Activated CD8-positive, alpha-beta memory T cell treated with anti-CD3 and anti-CD28 coated beads for 1 hour (primary cell): Measurements from ENCODE around the gene NCAM1.

Source experiments
- DNase-seq, 2 donors: peaks; one replicate each; pipeline ENCODE4 v3.0.0-alpha.2; 2020; ENCODE audit warnings: low read depth in 1 of 2; ENCODE audit errors: extremely low read depth in 1 of 2

NCAM1 gene

DNA sequence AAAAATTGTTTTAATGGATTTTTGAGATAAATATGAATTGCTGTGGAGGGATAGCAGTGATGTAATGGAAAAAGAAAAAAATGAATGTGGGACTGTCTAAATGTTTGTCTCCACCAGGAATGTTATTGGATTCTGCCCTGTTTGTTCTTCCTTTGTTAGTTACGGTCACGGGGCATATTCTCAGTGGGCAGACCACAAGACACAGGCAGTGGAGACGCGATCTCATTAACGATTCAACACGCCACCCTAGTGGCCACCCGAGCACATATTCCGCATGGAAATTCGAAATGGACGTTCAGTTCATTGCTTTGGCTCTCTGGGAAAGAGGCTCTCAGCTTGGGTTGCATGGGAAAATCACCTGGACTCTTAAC, 201.4 kb downstream of the NCAM1 start:
- no peak for DNase-seq

DNA sequence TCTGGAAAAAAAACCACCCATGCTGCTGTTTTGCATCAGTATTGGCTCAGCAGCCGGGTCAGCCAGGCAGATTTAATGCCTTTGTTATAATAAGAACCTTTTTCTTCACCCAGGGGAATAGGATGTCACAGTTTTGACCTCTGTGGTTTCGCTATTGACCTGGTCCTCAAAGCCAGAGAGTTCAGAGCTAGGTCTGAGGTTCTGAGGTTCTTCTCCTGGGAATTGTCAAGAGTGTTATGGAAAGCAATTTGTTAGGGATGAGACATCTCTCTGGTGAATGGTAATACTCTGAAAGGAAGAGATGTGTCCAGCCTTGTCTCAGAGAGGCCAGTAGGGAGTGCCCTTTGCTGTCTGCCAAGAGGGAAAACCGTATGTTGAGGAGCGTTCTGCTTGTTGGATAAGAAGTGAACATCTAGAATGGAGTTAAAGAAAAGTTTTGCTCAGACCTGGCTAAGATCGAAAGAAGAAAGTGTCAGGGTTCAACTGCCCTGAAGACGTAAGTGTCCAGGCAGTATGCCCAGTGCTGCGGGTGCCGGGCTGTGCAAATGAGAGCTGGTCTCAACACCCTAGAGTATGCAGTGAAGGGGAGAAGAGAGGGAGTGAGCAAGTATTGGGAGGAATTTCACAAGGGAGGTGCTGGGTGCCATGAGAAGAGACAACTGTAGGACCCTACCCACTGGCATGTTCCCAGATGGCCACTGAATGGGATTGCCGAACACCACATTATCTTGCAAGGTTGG, 202.2 kb downstream of the NCAM1 start:
- DNase-seq: no peak

DNA sequence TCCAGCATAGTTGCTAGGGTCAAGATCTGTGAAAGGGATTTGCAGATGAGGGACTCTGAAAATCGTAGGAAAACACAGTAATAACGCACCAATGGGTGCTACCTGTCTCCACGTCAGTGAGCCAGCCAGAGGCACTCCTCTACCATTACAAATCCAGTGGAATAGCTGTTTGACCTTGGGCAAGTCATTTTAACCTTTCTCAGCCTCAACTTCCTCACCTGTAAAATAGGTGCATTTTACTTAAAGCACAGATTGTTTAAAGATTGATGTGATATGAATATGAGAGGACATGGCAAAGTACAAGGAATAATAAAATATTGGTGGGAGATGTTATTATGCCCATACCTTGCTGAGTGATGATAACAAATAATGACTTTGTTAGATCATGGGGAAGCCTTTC, 205.1 kb downstream of the NCAM1 start:
- no peak for DNase-seq

DNA sequence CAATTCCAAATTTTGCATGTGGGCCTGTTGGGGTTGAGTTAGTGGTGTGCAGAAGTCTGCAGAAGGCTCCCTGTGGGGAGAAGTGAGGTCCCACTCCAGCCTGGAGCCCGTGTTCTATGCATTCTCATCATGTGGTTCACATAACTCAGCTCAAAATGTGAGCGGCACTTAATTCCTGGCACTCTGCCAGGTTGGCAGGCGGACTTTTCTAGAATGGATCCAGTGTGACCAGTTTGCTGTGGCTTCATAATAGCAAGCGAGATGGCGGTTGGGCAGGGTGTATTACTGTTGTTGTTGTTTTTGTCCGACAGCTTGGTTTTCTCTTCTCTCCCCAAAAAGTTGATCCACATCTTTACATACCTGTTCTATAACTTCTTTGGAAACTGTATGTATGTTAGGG, 206.4 kb downstream of the NCAM1 start:
- DNase-seq: no peak

DNA sequence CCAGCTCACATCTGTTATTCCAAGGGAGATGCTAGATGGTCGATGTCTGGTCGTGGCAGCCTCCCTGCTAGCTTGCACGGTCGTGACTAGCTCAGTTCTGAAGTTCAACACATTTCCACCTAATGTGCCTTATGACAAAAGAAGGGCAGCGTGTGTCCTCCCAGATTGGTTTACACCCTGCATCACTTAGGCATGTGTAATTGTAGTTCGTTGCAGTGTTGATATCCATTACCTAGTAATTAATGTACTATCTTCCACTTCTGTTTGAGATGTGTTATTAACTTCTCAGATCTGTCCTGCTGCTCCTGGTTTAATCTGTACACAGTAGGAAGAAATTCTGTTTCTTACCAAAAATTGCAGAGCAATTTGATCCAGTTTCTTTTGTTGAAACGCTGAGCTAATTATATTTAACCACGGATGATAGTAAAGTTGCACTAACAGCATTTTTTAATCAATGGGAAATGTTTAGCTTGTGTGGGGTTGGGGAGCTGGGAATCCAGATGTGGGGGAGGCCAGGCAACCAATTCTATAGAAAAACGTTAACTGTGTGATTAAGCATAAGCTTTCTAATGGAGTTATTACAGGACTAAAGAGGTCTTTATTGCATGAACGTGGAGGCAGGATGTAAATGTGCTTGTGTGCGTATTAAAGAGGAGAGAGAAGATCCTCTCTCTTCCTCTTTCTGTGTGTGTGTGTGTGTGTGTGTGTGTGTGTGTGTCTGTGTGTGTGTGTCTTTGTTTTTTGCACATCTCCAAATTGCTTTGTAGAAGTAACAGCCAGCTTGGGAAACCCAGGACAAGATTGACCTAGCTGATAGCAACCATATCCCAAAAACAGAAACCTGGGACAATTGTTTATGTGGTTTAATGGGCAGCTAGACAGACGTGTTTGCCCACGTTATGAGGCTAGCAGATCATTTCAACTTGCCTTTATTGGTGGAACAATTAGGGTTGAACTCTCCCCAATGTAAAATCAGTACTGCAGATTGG, 207.4 kb downstream of the NCAM1 start:
- no peak for DNase-seq

DNA sequence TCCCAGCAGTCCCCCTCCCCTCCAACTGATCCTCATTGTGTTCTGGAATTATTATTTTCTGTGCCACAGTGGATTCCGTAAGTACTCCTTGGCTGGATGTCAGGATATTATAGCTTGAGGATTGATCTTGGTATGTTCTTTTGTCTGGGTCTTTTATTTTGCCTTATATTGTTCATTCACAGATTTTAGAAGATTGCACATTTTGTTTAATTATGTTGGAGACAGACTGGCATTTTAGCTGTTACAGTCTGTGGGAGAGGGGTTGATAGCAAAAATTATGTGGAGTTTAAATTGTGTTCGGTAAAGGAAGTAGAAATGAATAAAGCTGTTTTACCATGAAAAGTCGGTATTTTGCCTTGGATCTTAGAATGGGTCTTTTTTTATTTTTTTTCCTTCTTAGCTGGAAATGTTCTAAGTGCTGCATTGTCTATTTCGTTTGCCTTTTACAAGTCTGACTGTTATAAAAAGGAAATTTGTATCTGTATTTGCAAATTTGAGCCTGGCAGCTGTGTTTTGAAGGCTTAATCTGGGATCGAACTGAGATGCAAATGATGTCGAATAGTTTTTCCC, 211.2 kb downstream of the NCAM1 start:
- no peak for DNase-seq

DNA sequence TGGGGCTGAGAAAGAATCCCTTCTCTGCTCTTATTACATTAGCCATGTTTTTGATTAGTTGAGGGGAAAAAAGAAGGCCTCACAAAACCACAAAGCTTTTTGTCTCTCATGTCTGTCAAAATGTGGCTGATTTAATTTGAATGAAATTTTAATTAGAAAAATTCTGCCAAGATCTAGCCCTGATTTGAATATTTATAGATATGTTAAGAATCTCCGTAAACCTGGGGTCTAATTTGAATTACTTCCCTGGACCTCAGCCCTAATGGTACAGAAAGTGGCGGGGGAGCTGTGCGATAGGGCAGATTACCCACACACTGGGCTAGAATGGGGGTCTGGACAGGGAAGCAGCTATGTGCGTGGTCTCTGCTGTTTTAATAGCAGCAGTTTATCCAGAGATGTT, 211.9 kb downstream of the NCAM1 start:
- DNase-seq: no peak

DNA sequence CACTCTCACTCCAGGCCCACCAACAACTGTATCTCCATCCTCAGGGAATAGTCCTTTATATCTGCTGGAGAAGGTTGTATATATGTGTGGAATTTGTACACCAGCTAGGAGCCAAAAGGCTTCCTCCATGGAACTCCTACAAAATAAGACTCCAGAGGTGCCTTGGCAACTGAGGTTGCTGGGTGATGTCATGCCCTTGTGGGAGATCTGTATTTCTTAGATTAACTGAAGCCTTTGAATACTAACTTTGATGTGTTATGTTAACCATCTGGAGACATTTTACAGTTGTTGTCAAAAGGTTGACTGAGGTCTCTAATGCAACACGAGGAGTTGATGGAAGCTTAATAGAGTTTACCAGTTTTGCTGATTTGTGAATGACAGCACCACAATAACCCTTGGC, 213.7 kb downstream of the NCAM1 start:
- DNase-seq: no peak

DNA sequence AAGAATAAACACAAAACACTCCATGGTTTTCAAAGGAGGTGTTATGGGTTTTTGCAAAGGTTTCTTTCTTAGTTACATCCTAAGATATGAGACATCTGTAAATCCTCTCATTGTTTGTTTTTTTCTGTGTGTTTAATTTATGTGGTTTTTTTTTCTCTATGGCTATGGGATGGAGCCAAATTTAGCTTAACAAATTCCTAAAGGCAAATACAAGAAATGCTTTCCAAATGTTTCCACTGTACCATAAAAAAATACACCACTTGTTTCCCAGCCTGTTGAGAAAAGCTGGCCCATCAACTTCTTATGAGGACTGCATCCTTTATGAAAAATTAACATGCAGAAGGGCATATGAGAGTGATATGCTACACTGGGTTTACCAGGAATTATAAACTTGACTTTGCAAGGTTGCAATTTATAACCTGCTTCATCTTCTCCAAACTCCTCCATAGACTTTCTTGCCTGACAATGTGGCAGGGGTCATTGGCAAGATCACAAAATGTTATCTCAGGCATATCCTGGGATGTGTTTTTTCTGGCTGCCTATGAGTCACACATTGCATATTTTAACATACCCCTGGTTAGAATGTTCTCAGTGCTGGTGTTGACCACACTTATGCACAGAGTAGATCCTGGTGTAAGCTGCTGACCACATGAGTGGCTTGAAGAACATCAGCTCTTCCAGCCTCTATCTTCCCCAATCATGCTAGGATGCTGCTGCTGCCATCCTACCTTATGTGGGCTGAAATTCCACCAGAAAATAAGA, 215.6 kb downstream of the NCAM1 start:
- no peak for DNase-seq

DNA sequence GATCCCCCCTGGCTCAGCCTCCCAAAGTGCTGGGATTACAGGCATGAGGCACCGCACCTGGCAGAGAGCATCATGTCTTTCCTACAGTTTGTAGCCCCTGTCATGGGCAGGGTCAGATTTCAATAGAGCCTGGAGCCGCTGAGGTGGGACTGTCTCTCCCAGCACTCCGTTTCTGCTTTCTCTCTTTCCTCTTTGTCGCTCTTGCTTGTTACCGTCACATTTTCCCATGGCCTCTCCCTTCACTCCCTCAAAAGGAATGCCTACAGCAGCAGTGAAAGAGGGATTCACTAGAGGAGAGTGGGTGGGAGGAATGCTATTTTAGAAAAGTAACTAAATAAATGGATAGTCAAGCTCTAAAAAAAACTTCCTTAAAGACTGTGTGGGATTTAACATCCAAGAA, 216.5 kb downstream of the NCAM1 start:
- DNase-seq: no peak

DNA sequence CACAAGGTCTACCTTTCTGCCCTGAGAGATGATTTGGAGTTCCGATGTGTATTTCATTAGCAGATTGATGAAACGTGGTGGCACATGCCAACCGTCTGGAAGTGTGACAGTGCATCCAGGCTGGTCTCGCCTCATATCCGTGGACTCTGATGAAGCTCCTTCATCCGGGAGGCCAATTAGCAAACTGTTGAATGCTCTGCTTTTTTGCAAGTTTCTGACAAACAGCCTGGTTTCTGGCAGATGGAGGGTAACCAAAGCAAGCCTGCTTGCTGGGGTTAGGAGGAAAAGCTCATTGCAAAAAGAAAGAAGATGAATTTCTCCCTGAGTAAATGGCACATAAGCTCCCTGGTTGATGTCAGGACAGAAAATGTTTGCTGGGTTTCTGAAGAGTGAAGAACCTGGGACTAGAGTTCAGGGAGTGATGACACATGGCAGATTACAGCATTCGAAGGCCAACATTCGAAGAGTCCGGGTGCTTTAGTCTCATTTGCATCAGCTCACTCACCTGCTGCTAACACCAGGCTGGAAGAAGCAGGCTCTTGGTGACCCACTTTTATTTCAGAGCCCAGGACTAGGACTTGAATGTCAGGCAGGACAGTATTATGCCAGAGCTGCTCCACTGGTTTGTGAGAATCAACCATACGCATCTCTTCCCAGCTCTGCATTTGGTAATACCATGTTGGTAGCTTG, 217.3 kb downstream of the NCAM1 start:
- DNase-seq: no peak

DNA sequence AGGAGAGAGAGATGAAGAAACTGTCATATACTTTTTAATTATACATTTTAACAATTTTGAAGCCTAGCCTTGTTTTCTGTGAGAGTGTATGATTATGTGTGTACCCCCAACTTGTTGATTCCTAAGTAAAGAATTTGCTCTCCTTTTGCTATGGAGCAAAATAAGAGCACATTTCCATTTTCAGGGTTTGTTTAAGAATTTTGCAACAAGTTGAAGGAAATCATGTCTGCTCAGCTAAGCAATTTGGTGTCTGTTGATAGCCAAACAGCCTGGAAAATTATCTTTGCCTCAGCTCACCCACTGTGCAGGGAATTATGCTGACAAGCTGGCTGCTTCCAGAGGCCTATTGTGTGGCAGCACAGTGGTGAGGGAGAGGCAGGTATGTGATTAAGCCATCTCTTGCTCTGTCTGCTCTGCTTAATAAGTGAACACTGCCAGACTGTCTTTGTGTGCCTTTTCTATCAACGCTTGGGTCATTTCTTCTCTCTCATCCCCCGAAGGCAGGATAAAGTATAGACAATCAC, 218.0 kb downstream of the NCAM1 start:
- no peak for DNase-seq

DNA sequence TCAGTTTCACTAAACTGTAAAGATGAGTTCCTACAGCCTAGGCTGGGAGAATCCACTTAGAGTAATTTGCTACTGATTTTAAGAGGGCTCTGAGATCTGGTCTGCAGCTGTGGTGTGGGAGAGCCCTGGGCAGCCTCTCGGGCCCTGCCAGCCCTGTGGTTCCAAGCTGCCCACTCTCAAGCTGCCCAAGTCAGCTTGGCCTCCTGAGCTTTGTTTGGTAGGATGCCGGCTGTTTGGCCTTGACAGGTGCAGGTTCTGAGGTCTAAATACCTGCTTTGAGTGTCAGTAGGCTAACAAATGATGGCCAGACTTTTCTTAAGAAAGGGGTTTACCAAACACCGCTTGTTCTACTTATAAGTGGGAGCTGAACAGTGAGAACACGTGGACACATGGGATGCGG, 219.9 kb downstream of the NCAM1 start:
- no peak for DNase-seq

DNA sequence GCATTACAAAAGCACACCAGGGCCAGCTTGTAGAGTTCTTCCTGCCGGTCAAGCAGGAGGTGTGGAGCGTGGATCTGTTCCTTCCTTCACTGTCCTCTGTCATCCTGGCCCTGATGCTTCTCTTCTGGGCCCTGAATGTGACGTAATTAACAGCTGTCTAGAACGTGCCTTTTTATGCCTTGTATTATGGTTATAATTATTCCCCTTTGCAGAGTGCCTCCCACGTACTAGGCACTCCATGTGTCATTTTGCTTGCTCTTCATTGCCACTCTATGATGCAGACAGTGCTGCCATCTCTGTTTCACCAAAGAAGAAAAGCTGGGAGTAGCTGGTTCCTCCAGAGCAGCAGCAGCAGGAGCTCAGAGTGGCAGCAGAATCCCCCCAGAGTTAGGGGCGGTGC, 221.1 kb downstream of the NCAM1 start:
- no peak for DNase-seq

DNA sequence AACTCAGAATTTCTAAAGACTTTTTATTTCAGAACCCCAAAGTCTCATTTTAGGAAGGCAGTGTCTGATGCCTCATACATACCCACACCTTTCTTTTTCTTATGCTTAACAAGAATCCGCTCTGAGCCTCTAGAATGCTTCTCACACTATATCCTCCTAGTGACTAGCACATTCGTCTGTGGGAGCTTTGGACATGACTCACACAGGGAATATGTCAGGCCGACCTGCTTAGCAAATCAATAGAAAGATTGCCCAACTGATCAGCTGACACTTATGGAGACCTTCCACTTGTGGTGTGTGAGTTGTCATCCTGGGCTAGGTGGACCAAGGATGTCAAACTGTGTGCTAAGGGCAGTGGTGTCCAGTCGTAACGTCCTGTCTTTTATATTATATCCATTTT, 223.3 kb downstream of the NCAM1 start:
- no peak for DNase-seq

DNA sequence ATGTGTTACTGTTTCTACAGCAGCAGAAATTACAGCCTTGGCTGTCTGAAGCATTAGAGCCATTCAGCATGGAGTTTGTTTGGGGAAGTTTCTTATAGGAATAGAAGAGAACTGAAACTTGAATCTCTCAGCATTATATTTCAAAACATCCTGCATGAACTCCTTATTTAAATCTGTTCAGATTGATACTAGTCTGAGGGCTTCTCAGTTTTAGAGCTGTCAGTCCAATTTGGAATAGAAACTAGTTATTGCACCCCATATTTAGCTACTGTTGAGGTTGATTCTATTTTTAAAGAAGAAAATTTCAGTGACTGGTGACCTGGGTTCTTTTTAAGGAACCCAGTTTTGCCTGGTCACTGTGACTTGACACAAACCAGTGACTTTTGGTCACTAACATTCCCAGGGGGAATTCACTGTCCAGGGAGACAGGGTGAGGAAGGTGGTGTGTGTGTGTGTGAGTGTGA, 227.2 kb downstream of the NCAM1 start:
- DNase-seq: no peak

DNA sequence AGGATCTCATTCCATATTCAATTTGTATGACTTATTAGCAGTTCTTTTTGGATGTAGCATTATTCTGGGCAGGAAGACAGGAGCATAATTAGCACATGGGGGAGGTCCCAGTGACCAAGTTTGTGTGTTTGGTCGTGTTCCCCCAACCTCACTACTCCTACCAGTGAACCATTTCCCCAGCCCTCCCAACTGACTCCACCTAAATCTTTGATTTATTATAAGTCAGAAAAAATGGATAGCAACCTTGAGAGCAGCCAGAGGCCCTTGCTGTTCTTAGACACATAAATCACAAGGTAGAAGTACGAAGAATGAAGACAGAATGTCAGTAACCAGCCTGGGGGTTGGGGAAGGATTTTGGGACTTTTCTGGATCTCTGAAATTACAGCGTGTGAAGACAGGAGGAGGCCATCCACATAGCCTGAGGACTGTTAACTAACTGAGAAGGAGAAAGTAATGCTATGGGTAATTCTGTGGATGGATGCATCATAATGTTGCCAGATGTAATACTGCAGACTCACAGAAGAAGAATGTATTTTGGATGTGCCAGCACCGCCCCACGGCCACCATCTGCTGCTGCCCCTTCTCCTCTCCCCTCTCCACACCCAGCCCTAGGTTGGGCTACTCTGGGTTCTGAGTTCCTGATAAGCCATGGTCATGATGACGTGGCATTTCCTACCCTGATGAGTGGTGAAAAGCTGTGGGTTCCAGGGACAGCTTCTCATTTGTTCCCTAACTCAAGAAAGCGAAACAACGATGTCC, 228.9 kb downstream of the NCAM1 start:
- no peak for DNase-seq

DNA sequence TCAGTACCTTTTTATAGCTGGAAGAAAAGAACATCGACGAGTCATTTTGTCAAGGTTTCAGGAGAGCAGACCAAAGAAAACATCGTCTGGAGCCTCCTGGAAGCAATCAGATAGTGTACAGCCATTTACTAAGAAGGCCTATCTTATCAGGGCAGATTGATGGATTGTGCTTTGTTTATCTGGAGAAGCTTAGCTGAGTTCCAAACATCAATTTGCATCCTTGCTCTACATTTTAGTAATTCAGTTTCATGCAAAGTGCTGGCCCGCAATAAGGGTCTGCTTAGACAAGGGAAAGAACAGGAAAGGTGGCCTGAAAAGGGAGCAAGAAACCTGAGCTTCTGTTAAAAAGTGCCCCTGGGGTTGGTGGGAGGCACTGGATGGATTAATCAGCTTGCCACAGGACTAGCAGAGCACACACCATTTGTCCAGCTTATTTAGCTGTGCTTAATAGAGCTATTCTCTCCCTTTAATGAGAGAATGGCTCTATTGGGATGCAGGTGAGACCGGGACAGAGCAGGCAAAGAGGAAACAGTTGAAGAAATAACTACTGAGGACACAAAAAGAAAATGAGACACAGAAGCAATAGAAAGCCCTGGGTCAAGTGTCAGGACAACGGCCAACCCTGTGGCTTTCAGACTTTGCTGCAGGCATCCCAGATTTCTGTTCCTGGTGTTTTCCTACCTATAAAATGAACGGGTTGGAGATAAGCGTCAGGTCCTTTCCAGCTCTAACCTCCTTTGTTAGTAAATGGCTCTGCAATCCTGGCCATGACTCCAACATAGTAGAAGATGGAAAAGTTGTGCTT, 231.1 kb downstream of the NCAM1 start:
- DNase-seq: no peak

DNA sequence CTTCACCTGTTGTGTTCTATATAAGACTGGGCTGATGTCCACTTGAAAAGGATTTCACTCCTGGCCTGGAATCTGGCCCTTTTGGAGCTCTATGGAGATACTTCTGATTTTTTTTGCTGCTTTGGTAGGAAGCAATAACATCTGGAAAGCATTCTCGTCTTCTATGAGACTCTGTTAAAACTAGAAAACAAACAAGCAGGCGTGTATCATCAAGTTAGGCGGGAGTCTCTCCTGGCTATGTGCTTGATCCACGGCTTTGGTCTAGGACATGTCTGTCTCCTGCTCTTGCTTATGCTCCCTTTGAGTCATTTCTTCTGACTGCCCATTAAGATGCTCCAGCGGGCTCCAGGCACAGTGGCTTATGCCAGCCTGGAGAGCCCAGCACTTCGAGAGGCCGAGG, 231.8 kb downstream of the NCAM1 start:
- DNase-seq: no peak
